ELR (cell line): Measurements from ENCODE around the gene PPP2R3B.
"Not testable (repeated sequence)": the region's sequence is repeated elsewhere in the genome, so short reads cannot be mapped to it uniquely, and the experiment has no call there.

ENCODE experiments used
- DNase-seq: peaks from one replicate; pipeline ENCODE4 v3.0.0-alpha.2; 2015; ENCODE audit warnings: low read depth

The PPP2R3B gene

GRCh38 chrX:352582-353314 is 34.0 kb downstream of the PPP2R3B start:
- no peak for DNase-seq

- no peak for DNase-seq
Measured at GRCh38 chrX:352181-352580, 34.5 kb downstream of the PPP2R3B start.

DNA sequence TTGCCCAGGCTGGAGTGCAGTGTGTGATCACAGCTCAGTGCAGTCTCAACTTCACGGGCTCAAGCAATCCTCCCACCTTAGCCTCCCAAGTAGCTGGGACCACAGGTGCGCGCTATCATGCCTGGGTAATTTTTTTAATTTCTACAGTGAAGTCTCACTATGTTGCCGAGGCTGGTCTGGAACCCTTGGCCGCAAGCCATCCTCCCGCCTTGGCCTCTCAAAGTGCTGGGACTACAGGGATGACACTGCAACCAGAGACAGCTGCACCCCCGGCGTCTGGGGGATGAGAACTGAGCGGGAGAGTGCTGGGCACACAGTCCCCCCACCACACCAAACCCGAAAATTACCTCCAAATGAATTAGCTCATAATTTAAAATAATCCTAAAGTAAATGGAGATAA is 35.0 kb downstream of the PPP2R3B start:
- no peak for DNase-seq

GRCh38 chrX:351324-351641 is 35.4 kb downstream of the PPP2R3B start:
- DNase-seq = not testable (repeated sequence)

DNA sequence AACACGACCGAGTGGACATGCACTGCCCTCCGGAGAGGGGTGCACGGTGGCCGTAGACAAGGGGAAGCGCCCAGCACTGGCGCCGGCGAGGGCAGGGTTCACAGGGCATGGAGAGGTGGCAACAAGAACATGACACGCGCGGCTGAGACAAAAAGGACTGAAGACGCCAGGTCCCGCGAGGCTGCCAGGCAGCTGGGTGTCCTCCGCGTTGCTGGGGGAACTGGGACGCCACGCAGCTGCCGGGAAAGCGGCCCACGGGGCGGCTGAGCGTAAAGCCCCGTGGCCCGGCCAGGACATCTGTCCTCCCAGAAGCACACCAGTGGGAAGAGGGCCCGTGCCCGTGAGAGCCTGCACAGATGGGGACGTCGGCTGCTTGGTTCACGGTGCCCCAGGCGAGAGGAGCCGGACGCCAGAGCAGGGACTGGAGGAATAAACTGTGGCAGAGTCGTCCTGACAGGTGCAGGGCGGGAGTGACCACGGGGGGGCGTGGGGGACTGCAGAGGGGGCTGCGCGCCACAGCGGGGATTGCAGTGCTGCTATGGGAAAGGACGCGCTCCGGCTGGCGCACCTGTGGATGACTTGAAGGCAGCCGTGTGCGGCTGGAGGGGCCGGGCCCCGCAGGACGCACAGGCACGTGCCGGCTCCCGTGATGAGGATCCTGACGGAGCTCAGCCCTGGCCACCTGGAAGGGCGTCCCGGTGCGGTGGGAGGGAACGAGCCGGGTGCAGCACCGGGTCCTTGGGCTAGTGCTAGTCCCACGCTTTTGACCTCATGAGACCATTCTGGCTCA is 36.0 kb downstream of the PPP2R3B start:
- no peak for DNase-seq

GRCh38 chrX:350148-350533 is 36.6 kb downstream of the PPP2R3B start:
- DNase-seq = no peak

GRCh38 chrX:349702-350101 is 37.0 kb downstream of the PPP2R3B start:
- no peak for DNase-seq

GRCh38 chrX:349196-349595 is 37.5 kb downstream of the PPP2R3B start:
- DNase-seq = no peak

DNA sequence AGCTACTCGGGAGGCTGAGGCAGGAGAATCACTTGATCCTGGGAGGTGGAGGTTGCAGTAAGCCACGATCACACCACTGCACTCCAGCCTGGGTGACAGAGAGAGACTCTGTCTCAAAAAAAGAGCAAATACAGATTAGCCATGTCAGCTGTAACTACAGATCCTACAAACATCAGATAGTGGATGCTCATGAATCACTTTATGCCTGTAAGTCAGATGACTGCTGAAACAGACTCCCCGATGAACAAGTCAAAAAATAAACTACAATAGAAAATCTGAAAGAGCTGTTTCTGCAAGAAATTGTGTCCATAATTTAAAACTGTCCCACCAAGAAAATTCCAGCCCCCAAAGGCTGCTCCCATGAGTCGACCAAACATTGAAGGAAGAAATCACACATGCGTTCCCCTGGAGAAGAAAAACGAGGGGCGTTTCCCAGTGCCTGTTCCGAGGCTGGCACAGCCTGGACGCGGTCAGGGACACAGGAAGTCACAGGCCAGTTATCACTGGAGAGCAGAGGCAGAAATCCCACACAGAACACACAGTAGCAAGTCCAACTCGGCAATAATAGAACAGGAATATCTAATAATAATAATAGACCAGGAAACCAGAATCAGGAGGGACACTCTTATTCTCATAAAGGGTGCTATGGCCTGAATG is 38.1 kb downstream of the PPP2R3B start:
- no peak for DNase-seq

DNA sequence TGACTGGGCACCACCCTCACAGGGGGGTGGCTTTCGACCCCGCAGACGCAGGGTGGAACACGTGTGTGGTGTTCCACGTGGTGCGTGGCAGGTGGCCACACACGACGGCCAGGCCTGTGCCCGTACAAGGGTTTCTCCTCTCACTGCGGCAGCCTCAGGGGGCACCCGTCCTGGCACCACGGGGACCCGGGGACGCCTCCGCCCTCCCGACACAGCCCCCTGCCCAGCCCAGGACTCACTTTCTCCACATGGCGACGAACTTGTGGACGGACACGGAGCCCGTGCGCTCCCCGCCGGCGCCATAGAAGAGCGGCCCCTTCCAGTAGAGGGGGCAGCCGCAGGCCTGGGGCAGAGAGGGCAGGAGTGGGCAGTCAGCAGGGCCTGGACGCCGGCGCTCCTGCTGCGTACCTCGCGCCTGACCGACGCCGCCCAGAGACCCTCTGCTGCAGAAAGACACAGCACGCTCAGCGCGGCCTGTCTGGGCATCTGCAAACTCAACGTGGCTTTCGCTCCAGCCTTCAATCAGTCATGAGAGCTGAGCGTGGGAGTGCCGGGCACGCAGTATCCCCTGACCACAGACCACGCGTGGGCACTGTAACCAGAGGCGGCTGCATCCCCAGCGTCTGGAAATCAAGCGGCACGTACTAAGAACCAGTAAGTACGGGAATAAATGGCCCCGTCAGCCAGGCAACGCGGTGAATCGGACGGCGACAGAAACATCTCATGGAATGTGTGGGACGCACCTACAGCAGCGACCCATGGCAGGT is 39.2 kb downstream of the PPP2R3B start:
- no peak for DNase-seq

GRCh38 chrX:346034-346813 is 40.5 kb downstream of the PPP2R3B start:
- no peak for DNase-seq

- DNase-seq = no peak
Measured at GRCh38 chrX:345020-345925, 41.4 kb downstream of the PPP2R3B start.

GRCh38 chrX:344371-344901 is 42.3 kb downstream of the PPP2R3B start:
- no peak for DNase-seq

DNA sequence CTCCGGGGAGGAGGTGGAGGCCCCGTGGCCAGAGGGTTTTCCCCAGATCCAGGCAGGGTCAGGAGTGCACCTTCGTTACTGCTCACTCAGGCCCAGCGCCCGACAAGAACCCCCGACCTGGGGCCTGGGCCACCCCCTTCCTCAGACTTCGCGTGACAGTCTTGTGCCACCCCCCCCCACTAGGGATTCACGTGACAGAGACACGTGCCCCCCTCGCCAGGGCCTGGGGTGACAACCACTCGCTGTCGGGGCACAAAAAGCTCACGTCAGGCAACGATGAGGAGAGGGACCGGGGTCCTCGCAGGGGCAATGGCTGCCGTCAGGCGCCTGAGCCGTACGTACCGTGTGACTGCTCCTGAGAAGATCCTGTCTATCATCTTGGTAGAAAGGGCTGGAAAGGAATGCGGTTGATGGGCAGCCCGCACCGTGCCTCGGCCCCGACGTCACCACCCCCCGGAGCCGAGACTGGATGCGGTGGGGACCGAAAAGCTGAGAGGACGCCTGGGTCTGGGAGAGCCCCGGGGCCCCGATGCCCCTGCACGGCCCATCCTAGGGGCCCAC is 45.1 kb downstream of the PPP2R3B start:
- no peak for DNase-seq

DNA sequence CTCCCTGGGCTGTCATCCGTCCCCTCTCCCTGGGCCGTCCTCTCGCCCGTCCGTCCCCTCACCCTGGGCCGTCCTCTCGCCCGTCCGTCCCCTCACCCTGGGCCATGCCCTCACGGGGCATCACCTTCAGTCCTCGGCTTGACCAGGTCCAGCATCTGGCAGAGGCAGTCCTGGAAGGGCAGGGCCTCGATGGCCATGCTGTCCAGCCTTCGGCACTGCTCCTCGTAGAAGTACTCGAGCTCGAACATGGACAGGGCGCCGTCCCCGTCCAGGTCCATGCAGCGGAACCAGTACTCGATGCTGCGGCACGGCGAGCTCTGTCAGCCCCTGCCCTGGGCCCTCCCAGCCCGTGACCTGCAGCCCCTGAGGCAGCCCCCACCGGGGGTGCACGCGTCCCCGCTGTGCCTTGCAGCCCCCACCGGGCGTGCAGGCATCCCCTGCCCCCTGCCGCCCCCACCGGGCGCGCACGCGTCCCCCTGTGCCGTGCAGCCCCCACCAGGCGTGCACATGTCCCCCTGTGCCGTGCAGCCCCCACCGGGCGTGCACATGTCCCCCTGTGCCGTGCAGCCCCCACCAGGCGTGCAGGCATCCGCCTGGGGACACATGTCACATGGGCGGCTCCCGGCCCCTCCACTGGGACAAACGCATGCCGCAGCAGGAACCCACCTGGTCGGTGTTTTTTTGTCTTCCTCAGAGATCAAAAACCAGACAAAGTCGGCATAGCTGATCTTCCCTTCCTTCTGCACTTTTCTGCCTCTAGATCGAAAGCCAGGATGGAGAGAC is 45.9 kb downstream of the PPP2R3B start:
- DNase-seq = no peak

DNA sequence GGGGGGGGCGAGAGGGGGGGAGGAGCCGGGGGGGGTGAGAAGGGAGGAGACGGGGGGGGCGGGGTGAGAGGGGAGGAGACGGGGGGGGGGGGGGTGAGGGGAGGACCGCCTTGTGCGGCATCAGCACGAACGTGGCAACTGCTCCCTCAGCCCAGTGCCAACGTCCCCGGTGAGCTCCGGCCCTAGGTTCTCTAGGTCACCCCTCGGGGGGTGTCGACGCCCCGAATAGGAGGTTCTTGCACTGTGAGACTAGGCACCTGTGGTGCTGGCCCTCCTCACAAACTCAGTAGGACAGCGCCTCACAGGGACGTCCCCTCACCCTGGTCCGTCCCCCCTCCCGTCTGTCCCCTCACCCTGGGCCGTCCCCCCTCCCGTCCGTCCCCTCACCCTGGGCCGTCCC is 46.6 kb downstream of the PPP2R3B start:
- no peak for DNase-seq

GRCh38 chrX:338836-339400 is 47.8 kb downstream of the PPP2R3B start:
- DNase-seq = no peak

DNA sequence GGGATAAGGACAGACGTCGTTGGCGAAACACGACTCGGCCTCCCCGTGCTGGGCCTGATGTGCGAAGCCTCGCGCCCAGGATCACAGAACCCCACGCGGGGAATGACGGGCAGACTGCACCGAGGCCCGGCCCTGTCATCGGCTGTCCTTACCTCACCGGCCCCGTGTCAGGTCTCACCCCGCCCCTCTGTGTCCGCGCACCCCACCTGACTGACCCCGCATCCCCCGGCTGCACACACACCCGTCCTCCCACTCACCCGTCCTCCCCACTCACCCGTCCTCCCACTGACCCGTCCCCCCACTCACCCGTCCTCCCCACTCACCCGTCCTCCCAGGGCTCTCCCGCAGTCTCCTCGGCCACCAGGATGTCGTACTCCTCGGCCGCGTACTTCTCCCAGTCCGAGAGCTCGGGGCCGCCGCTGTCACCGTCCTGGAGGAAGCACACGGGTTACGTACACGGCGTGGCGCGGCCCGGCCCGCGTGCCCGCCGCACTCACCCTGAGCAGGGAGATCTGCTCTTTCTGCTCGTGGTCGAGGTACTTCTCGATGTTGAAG is 48.3 kb downstream of the PPP2R3B start:
- DNase-seq = no peak
